Body of pancreas (tissue), 4 donors: Measurements from ENCODE around the gene TRIM44.

Experiments used
- CTCF ChIP-seq, 7 experiments: fragments of 450-650 bp in 4 of 7; fragments of 200-600 bp in 3 of 7; sonication (generic) in 3 of 7; IDR thresholded peaks; one replicate each; pipeline ENCODE4 v1.5.1; 2016 to 2019; ENCODE audit warnings: antibody characterized with exemption in 7 of 7
- POLR2A ChIP-seq, 3 donors: fragments of 450-650 bp; IDR thresholded peaks; one replicate each; pipeline ENCODE4 v1.6.1; 2016; ENCODE audit warnings: antibody characterized with exemption in 3 of 3, mild to moderate bottlenecking in 2 of 3

DNA sequence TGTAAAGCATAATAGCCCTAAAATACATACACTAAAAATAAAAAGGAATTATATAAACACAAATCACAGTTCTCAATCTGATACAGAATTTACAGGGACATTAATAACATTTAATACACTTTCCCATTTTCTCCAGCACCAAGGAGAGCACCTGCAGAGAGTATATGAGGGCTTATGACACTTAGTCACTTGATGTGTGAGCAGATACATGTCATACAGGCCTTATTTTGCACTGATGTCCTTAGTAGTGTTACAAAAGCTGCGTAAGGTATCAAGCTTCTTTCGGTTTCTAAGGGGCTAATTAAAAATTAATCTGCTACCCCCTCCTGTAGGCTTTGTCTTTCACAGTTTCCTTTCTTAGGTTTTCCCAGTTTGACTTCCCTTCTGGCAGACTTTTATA lies 61.3 kb downstream of the TRIM44 start:
- TF ChIP-seq CTCF (IDR thresholded peaks at IDR 0.05) (no peak), POLR2A (IDR thresholded peaks at IDR 0.05) (no peak)
